DND-41 (cell line): ENCODE data around the gene LCE2A.

Experiments
- ATAC-seq: fragments of 200-7000 bp; cut with Tn5 transposase; 3 replicates; pipeline ENCODE4 v1.9.1; 2021; ENCODE audit warnings: low read depth; ENCODE audit not compliant: insufficient read depth
- DNase-seq: peaks from one replicate; pipeline ENCODE4 v3.0.0-alpha.2; 2020
- H2AFZ ChIP-seq: 2 replicates; pipeline ENCODE4 v1.6.0; 2012; ENCODE audit warnings: low read depth, low read length
- H3K27ac ChIP-seq: 2 replicates; pipeline ENCODE4 v1.5.1; 2012; ENCODE audit warnings: low read length, inconsistent platforms
- H3K27me3 ChIP-seq: fragments of 200-600 bp; sonication (generic); 2 replicates; pipeline ENCODE4 v1.6.0; 2012; ENCODE audit warnings: low read length, mild to moderate bottlenecking, inconsistent platforms; ENCODE audit not compliant: insufficient read depth, poor library complexity
- H3K36me3 ChIP-seq: 2 replicates; pipeline ENCODE4 v1.5.1; 2012; ENCODE audit warnings: low read length, inconsistent platforms; ENCODE audit not compliant: insufficient read depth
- H3K4me1 ChIP-seq: 2 replicates; pipeline ENCODE4 v1.5.1; 2012; ENCODE audit warnings: mild to moderate bottlenecking, low read length; ENCODE audit not compliant: insufficient read depth
- H3K4me2 ChIP-seq: 2 replicates; pipeline ENCODE4 v1.6.0; 2012; ENCODE audit warnings: mild to moderate bottlenecking, moderate library complexity, low read length, inconsistent platforms; ENCODE audit not compliant: insufficient read depth
- H3K4me3 ChIP-seq, 2 experiments: fragments of 200-600 bp in 1 of 2; shearing (Covaris generic) in 1 of 2; 2 replicates each; pipeline ENCODE4 v1.5.1; 2012 to 2016; ENCODE audit warnings: inconsistent platforms in 2 of 2, low read length in 2 of 2, mild to moderate bottlenecking in 2 of 2, low read depth in 1 of 2, moderate library complexity in 1 of 2
- H3K79me2 ChIP-seq: 2 replicates; pipeline ENCODE4 v1.6.0; 2012; ENCODE audit warnings: low read length, inconsistent platforms; ENCODE audit not compliant: insufficient read depth
- H3K9ac ChIP-seq: 2 replicates; pipeline ENCODE4 v1.6.0; 2012; ENCODE audit warnings: low read depth, mild to moderate bottlenecking, inconsistent platforms, low read length, moderate library complexity
- H3K9me3 ChIP-seq: 2 replicates; pipeline ENCODE4 v1.5.1; 2012; ENCODE audit warnings: low read length, moderate library complexity, mild to moderate bottlenecking, inconsistent platforms; ENCODE audit not compliant: insufficient read depth, severe bottlenecking
- H4K20me1 ChIP-seq: 2 replicates; pipeline ENCODE4 v1.6.0; 2012; ENCODE audit warnings: low read length; ENCODE audit not compliant: insufficient read depth
- EZH2 ChIP-seq: IDR thresholded peaks from 3 replicates; pipeline ENCODE4 v1.6.1; 2012; ENCODE audit warnings: borderline replicate concordance, low read depth, mild to moderate bottlenecking, moderate library complexity, low read length, inconsistent platforms; ENCODE audit not compliant: severe bottlenecking
- TF ChIP-seq, protein P1 (sequence below): IDR thresholded peaks from 2 replicates; pipeline ENCODE4 v1.5.1; 2012; ENCODE audit warnings: borderline replicate concordance, low read length, moderate library complexity, mild to moderate bottlenecking; ENCODE audit not compliant: poor library complexity, severe bottlenecking; ENCODE audit errors: extremely low read depth

Gene LCE2A

GRCh38 chr1:152697701-152698600 is at the start of gene LCE2A:
LCE2A (plus strand) TSS chr1:152698345; CDS start chr1:152698902, 557 bp downstream.
- H3K79me2 ChIP-seq: no peaks in the 10 kb centered on the region
- peaks cover 5% of the 10 kb centered on the region for H3K27me3 ChIP-seq
- DNase-seq: no peak
- H3K4me1 ChIP-seq: no peaks in the 10 kb centered on the region
- no peak within 1 kb of the TSS for H3K27ac ChIP-seq
- no peaks in the 10 kb centered on the region for H3K36me3 ChIP-seq
- no peak within 1 kb of the TSS for H3K4me2 ChIP-seq
- H3K9me3 ChIP-seq: no peaks in the 10 kb centered on the region
- TF ChIP-seq EZH2: no peak
- TF ChIP-seq, protein P1, sequence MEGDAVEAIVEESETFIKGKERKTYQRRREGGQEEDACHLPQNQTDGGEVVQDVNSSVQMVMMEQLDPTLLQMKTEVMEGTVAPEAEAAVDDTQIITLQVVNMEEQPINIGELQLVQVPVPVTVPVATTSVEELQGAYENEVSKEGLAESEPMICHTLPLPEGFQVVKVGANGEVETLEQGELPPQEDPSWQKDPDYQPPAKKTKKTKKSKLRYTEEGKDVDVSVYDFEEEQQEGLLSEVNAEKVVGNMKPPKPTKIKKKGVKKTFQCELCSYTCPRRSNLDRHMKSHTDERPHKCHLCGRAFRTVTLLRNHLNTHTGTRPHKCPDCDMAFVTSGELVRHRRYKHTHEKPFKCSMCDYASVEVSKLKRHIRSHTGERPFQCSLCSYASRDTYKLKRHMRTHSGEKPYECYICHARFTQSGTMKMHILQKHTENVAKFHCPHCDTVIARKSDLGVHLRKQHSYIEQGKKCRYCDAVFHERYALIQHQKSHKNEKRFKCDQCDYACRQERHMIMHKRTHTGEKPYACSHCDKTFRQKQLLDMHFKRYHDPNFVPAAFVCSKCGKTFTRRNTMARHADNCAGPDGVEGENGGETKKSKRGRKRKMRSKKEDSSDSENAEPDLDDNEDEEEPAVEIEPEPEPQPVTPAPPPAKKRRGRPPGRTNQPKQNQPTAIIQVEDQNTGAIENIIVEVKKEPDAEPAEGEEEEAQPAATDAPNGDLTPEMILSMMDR: no peak
- no peak within 1 kb of the TSS for H2AFZ ChIP-seq
- no peaks in the 10 kb centered on the region for H4K20me1 ChIP-seq
- H3K4me3 ChIP-seq: no peak within 1 kb of the TSS
- ATAC-seq: no peak
- H3K9ac ChIP-seq: no peak within 1 kb of the TSS

DNA sequence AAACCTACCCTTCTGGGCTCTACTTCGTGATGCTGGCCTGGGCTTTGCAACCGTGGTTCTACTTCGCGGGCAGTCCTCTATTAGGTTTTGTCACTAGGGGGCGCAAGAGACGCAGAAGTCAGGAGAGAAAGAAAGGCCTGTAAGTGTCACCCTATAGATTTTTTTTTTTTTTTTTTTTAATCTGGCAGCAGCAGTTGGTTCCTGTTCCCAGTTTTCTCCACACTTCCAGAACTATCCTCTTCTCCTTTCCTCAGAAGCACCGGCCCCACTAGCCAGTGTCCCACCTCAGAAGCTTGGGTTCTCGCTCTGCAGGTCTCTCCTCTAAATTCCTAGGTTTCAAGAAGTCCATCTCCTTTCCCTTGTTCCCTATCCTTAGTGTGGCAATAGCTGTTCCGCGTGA is 44.0 kb upstream of the LCE2A start:
- TF ChIP-seq, protein P1: peak; percentile 86
- no peak for TF ChIP-seq EZH2
- peak; percentile 66 for DNase-seq
- Histone ChIP-seq H3K9me3 (no peaks in the 10 kb centered on the region), H3K9ac (no peak overlapping the region), H3K36me3 (no peaks in the 10 kb centered on the region), H3K27ac (no peak overlapping the region), H3K4me1 (no peaks in the 10 kb centered on the region), H2AFZ (no peak overlapping the region), H3K4me3 (no peak overlapping the region), H4K20me1 (no peaks in the 10 kb centered on the region), H3K27me3 (peaks cover 11% of the 10 kb centered on the region), H3K4me2 (no peak overlapping the region), H3K79me2 (no peaks in the 10 kb centered on the region)
- peak; percentile 76 for ATAC-seq

DNA sequence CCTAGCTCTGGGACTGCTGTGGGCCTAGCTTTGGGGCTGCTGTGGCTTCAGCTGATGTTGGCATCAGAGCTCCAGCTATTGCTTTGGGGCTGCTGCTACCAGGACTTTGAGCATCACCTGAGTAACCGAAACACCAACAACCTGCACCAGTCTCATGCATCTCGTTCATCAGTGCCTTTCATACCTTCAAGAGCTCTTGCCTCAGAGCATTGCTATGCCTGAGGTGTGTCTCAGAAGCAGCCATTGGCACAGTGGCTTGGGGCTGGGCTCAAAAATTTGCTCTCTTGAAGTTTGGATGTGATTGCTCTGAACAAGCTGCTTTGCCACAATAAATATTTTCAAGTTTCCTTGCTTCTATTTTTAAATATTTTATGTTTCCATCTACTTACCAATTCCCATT is 41.7 kb upstream of the LCE2A start:
- H3K4me2 ChIP-seq: no peak overlapping the region
- no peaks in the 10 kb centered on the region for H3K9me3 ChIP-seq
- H3K9ac ChIP-seq: no peak overlapping the region
- no peaks in the 10 kb centered on the region for H3K36me3 ChIP-seq
- ATAC-seq: no peak
- TF ChIP-seq EZH2: no peak
- H3K27ac ChIP-seq: no peak overlapping the region
- no peaks in the 10 kb centered on the region for H3K4me1 ChIP-seq
- no peaks in the 10 kb centered on the region for H4K20me1 ChIP-seq
- no peak for DNase-seq
- no peaks in the 10 kb centered on the region for H3K79me2 ChIP-seq
- no peak overlapping the region for H3K4me3 ChIP-seq
- no peak overlapping the region for H2AFZ ChIP-seq
- peaks cover 13% of the 10 kb centered on the region for H3K27me3 ChIP-seq

DNA sequence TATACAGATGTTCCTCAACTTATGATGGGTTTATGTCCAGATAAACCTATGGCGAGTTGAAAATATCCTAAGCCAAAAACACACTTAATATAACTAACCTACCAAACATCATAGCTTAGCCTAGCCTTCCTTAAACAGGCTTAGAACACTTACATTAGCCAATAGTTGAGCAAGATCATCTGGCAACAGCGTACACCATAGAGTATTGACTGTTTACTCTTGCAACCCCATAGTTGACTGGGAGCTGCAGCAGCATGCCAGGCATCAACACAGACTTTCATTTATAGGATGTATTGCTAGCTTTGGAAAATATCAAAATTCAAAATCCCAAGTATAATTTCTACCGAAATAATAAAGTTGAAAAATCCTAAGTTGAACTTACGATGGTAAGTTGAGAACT is 40.5 kb upstream of the LCE2A start:
- Histone ChIP-seq H3K9ac (no peak overlapping the region), H2AFZ (no peak overlapping the region), H3K27me3 (peaks cover 11% of the 10 kb centered on the region), H3K4me2 (no peak overlapping the region), H3K9me3 (no peaks in the 10 kb centered on the region), H3K4me1 (no peaks in the 10 kb centered on the region), H3K27ac (no peak overlapping the region), H3K79me2 (no peaks in the 10 kb centered on the region), H3K36me3 (no peaks in the 10 kb centered on the region), H4K20me1 (no peaks in the 10 kb centered on the region), H3K4me3 (no peak overlapping the region)
- no peak for ATAC-seq
- TF ChIP-seq EZH2: no peak
- TF ChIP-seq, protein P1: no peak
- no peak for DNase-seq
